ENCODE results near the gene WIPF2. TPM values are rescaled to one million over a fixed set of nuclear protein-coding genes. Genes with fewer than 3 reads are reported as not detected.
A peak's percentile ranks its signal among the peaks of the same experiment; 100 is the strongest.

WIPF2 gene
- total RNA-seq, 2 experiments from 2014 or later, result 22.0 to 27.4 TPM

GRCh38 chr17:40329839-40330794 is 111.0 kb downstream of the WIPF2 start:
- peak overlapping the region; percentile 40 for H3K4me3 Mint-ChIP-seq
- ChIA-PET POLR2A (interaction anchor here (1.1 to 2.2 kb wide), 3 partner anchors 9 to 14 kb away, joined by 3 to 5 read pairs (median 5); no protein-coding TSS in a partner anchor), CTCF (interaction anchor here (0.6 to 2.8 kb wide), 6 partner anchors 11 to 28 kb away, joined by 3 to 17 read pairs (median 5); no protein-coding TSS in a partner anchor)
- peak; percentile 30 for ATAC-seq
- DNase-seq, result peak; percentile 55
- no peaks in the 10 kb centered on the region for H3K9me3 Mint-ChIP-seq (ENCODE audit: insufficient read depth)
- no peaks in the 10 kb centered on the region for H3K27me3 Mint-ChIP-seq (ENCODE audit: low read depth)
- H3K4me1 Mint-ChIP-seq (ENCODE audit: low read depth), result peaks cover 95% of the 10 kb centered on the region
- peaks cover 64% of the 10 kb centered on the region for H3K36me3 Mint-ChIP-seq (ENCODE audit: low read depth)
- H3K27ac Mint-ChIP-seq, result peak overlapping the region; percentile 77

- Mint-ChIP-seq H3K4me3 (peak overlapping the region; percentile 40), H3K4me1 (ENCODE audit: low read depth) (peaks cover 88% of the 10 kb centered on the region), H3K9me3 (ENCODE audit: insufficient read depth) (no peaks in the 10 kb centered on the region), H3K27me3 (ENCODE audit: low read depth) (no peaks in the 10 kb centered on the region), H3K36me3 (ENCODE audit: low read depth) (peaks cover 63% of the 10 kb centered on the region), H3K27ac (peak overlapping the region; percentile 77)
- ChIA-PET POLR2A (interaction anchor here (1.1 to 2.2 kb wide), 3 partner anchors 9 to 15 kb away, joined by 3 to 5 read pairs (median 5); no protein-coding TSS in a partner anchor), CTCF (interaction anchor here (0.6 to 2.8 kb wide), 7 partner anchors 10 to 27 kb away, joined by 3 to 17 read pairs (median 4); no protein-coding TSS in a partner anchor)
- DNase-seq (no peak), ATAC-seq (no peak)
Observed at GRCh38 chr17:40330850-40331470, 111.9 kb downstream of the WIPF2 start.

DNA sequence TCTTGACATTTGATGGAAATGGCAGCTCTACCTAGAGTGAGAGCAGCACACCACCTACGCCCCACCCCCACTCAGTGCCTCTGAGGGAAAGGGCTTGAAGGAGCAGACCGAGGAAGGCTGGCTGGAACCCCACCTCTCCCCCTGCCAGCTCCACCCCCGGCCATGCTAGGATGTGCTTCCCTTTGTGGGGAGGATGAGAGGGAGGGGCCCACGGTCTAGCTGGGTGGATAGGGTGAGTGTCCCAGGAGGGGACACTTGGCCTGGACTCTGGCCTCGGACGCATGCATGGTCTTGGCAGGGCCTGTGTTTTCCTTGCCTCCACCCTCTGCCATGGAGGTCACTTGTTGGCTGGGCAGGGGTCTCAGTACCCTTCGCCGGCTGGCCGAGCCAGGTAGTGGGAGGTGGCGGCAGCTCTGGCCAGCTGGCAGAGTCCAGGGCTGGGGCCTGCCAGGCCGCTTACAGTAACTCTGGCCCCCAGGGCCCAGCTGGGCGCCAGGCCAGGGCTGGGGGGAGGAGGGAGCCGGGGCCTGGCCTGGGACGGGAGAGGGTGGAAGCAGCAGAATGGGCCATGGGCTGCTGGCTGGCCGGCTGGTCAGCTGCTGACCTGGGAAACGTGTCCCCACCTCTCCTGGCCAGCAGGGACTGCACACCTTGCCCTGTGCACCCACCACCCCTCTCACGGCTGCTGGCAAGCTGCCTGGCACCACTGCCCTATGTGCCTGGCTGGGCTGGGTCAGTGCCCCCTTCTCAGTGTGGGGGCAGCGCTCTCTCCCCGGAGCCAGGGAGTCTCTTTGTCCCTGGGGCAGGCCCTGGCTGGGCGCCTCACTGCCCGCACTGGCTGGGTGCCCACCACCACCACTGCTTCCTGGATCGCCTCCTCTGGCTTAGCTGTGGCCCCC is 112.9 kb downstream of the WIPF2 start:
- Mint-ChIP-seq H3K9me3 (ENCODE audit: insufficient read depth) (no peaks in the 10 kb centered on the region), H3K4me1 (ENCODE audit: low read depth) (peaks cover 84% of the 10 kb centered on the region), H3K36me3 (ENCODE audit: low read depth) (peaks cover 61% of the 10 kb centered on the region), H3K27me3 (ENCODE audit: low read depth) (no peaks in the 10 kb centered on the region), H3K27ac (peak overlapping the region; percentile 73), H3K4me3 (peak overlapping the region; percentile 40)
- CTCF ChIA-PET, result interaction anchor here (0.9 to 2.8 kb wide), 5 partner anchors 13 to 28 kb away, joined by 3 to 17 read pairs (median 4); no protein-coding TSS in a partner anchor
- ATAC-seq (no peak), DNase-seq (peak; percentile 40)
- POLR2A ChIA-PET, result interaction anchor here (2.0 to 2.2 kb wide), 2 partner anchors 11 to 16 kb away, joined by 5 read pairs; no protein-coding TSS in a partner anchor

Small RNAs within 50 kb of the gene (microRNA-seq; reads per million reads assigned to microRNA genes)
- gene MIR6867, result not detected

Other genes starting within 250 kb of the WIPF2 start
- gene PSMD3, start 238.5 kb upstream of the WIPF2 start, total RNA-seq, result 100 to 1,000 TPM; 104 to 116 TPM
- not detected for gene CSF3, start 203.9 kb upstream of the WIPF2 start, total RNA-seq
- 10 to 100 TPM; 93.4 to 96.7 TPM for gene MED24, start 164.9 kb upstream of the WIPF2 start, total RNA-seq
- gene THRA, start 156.3 kb upstream of the WIPF2 start, total RNA-seq, result 1 to 10 TPM; 8.7 to 9.7 TPM
- gene NR1D1, start 118.7 kb upstream of the WIPF2 start, total RNA-seq, result 1 to 10 TPM; 4.1 to 4.9 TPM
- 10 to 100 TPM; 80.5 to 83.2 TPM for gene MSL1, start 97.3 kb upstream of the WIPF2 start, total RNA-seq
- gene CASC3, start 78.8 kb upstream of the WIPF2 start, total RNA-seq, result 10 to 100 TPM; 66.2 to 67.7 TPM
- 1 to 10 TPM; 4.8 to 5.3 TPM for gene RAPGEFL1, start 41.8 kb upstream of the WIPF2 start, total RNA-seq
- 100 to 1,000 TPM; 103 to 110 TPM for gene CDC6, start 68.6 kb downstream of the WIPF2 start, total RNA-seq
- gene RARA, start 89.9 kb downstream of the WIPF2 start, total RNA-seq, result 10 to 100 TPM; 61.1 to 63.2 TPM
- gene GJD3, start 145.4 kb downstream of the WIPF2 start, total RNA-seq, result under 1 TPM in 1 of 2 experiments, not detected in 1; 0.29 TPM
- 100 to 1,000 TPM; 517 to 567 TPM for gene TOP2A, start 198.6 kb downstream of the WIPF2 start, total RNA-seq
- 10 to 100 TPM; 28.7 to 28.9 TPM for gene IGFBP4, start 224.1 kb downstream of the WIPF2 start, total RNA-seq

Data from activated CD8-positive, alpha-beta T cell treated with anti-CD3 and anti-CD28 coated beads, Interleukin-2, amount 10 ng/mL, durations not matched to agents 7 days and 5 days (primary cell).